ENCODE measurements around the gene TTLL3.
"Not testable (repeated sequence)": the region's sequence is repeated elsewhere in the genome, so short reads cannot be mapped to it uniquely, and the experiment has no call there.

Gene TTLL3

DNA sequence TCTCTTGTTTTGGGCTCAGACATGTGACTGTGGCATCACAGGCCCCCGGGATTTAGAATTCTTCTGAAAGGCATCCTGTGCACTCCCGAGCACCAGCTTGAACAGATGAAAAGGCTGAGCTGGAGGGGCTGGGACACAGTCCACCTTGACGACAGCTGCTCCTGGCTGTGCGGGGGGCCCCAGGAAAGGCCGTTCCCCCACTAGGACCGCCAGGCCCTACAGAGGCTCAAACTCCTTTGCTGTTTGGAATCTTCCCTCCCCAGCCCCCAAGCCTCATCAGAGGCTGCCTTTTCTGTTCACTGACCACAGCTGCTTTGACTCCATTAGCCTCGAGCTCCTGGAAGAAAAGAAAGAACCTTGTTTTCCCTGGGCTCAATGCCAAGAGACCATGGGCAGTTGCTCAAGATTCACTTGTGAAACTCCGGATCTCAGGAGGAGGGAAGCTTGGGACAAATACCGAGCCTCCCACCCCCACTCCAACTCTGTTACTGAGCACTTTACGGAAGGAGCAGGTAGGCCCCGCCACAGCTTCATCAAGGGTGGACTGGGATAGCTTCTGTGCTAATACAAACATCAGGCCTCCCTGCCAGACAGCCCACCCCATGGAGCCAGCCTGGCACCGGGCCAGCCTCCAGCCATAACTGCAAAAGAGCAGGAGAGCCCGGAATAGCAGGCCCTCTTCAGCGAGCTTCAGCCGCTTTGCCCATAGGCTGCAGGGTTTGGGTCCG lies 54.3 kb downstream of the TTLL3 start:
- Histone ChIP-seq H3K4me3 (ENCODE audit: low read length in 2 of 2) (no peak overlapping the region), H3K9ac (ENCODE audit: low read depth in 1 of 2, low read length in 2 of 2) (no peak overlapping the region), H3K36me3 (ENCODE audit: control insufficient read depth in 2 of 2, insufficient read depth in 2 of 2, low read length in 2 of 2) (no peaks in the 10 kb centered on the region), H3K9me3 (ENCODE audit: control insufficient read depth in 2 of 2, low read length in 2 of 2) (no peaks in the 10 kb centered on the region), H3K27ac (ENCODE audit: low read depth in 2 of 2, low read length in 2 of 2) (peak overlapping the region in 1 of 2 donors; percentile 23), H3K4me1 (ENCODE audit: control insufficient read depth in 2 of 2, insufficient read depth in 2 of 2, low read length in 2 of 2) (peaks cover 0 to 4% of the 10 kb centered on the region in 2 donors), H3K27me3 (ENCODE audit: control insufficient read depth in 2 of 2, insufficient read depth in 2 of 2, low read length in 2 of 2) (no peaks in the 10 kb centered on the region)

GRCh38 chr3:9865125-9865637 lies 55.1 kb downstream of the TTLL3 start:
- H3K4me1 ChIP-seq (ENCODE audit: control insufficient read depth in 2 of 2, insufficient read depth in 2 of 2, low read length in 2 of 2); H3K27me3 ChIP-seq (ENCODE audit: control insufficient read depth in 2 of 2, insufficient read depth in 2 of 2, low read length in 2 of 2); H3K9ac ChIP-seq (ENCODE audit: low read depth in 1 of 2, low read length in 2 of 2); H3K9me3 ChIP-seq (ENCODE audit: control insufficient read depth in 2 of 2, low read length in 2 of 2); H3K4me3 ChIP-seq (ENCODE audit: low read length in 2 of 2); H3K27ac ChIP-seq (ENCODE audit: low read depth in 2 of 2, low read length in 2 of 2); H3K36me3 ChIP-seq (ENCODE audit: control insufficient read depth in 2 of 2, insufficient read depth in 2 of 2, low read length in 2 of 2): not testable (repeated sequence)

- H3K4me1 ChIP-seq (ENCODE audit: control insufficient read depth in 2 of 2, insufficient read depth in 2 of 2, low read length in 2 of 2): peaks cover 0 to 4% of the 10 kb centered on the region in 2 donors
- H3K27me3 ChIP-seq (ENCODE audit: control insufficient read depth in 2 of 2, insufficient read depth in 2 of 2, low read length in 2 of 2): no peaks in the 10 kb centered on the region
- no peaks in the 10 kb centered on the region for H3K36me3 ChIP-seq (ENCODE audit: control insufficient read depth in 2 of 2, insufficient read depth in 2 of 2, low read length in 2 of 2)
- no peak overlapping the region for H3K27ac ChIP-seq (ENCODE audit: low read depth in 2 of 2, low read length in 2 of 2)
- H3K9me3 ChIP-seq (ENCODE audit: control insufficient read depth in 2 of 2, low read length in 2 of 2): no peaks in the 10 kb centered on the region
- no peak overlapping the region for H3K9ac ChIP-seq (ENCODE audit: low read depth in 1 of 2, low read length in 2 of 2)
- no peak overlapping the region for H3K4me3 ChIP-seq (ENCODE audit: low read length in 2 of 2)
Measured at GRCh38 chr3:9866639-9867038, 56.6 kb downstream of the TTLL3 start.

- Histone ChIP-seq H3K36me3 (ENCODE audit: control insufficient read depth in 2 of 2, insufficient read depth in 2 of 2, low read length in 2 of 2) (no peaks in the 10 kb centered on the region), H3K4me3 (ENCODE audit: low read length in 2 of 2) (no peak overlapping the region), H3K27ac (ENCODE audit: low read depth in 2 of 2, low read length in 2 of 2) (no peak overlapping the region), H3K9me3 (ENCODE audit: control insufficient read depth in 2 of 2, low read length in 2 of 2) (no peaks in the 10 kb centered on the region), H3K9ac (ENCODE audit: low read depth in 1 of 2, low read length in 2 of 2) (no peak overlapping the region), H3K4me1 (ENCODE audit: control insufficient read depth in 2 of 2, insufficient read depth in 2 of 2, low read length in 2 of 2) (peaks cover 0 to 4% of the 10 kb centered on the region in 2 donors), H3K27me3 (ENCODE audit: control insufficient read depth in 2 of 2, insufficient read depth in 2 of 2, low read length in 2 of 2) (no peaks in the 10 kb centered on the region)
Measured at GRCh38 chr3:9867106-9867505, 57.0 kb downstream of the TTLL3 start.

GRCh38 chr3:9869955-9870354 lies 59.9 kb downstream of the TTLL3 start:
- Histone ChIP-seq H3K9ac (ENCODE audit: low read depth in 1 of 2, low read length in 2 of 2) (no peak overlapping the region), H3K27ac (ENCODE audit: low read depth in 2 of 2, low read length in 2 of 2) (no peak overlapping the region), H3K9me3 (ENCODE audit: control insufficient read depth in 2 of 2, low read length in 2 of 2) (no peaks in the 10 kb centered on the region), H3K36me3 (ENCODE audit: control insufficient read depth in 2 of 2, insufficient read depth in 2 of 2, low read length in 2 of 2) (no peaks in the 10 kb centered on the region), H3K4me1 (ENCODE audit: control insufficient read depth in 2 of 2, insufficient read depth in 2 of 2, low read length in 2 of 2) (no peaks in the 10 kb centered on the region), H3K27me3 (ENCODE audit: control insufficient read depth in 2 of 2, insufficient read depth in 2 of 2, low read length in 2 of 2) (no peaks in the 10 kb centered on the region), H3K4me3 (ENCODE audit: low read length in 2 of 2) (no peak overlapping the region)

DNA sequence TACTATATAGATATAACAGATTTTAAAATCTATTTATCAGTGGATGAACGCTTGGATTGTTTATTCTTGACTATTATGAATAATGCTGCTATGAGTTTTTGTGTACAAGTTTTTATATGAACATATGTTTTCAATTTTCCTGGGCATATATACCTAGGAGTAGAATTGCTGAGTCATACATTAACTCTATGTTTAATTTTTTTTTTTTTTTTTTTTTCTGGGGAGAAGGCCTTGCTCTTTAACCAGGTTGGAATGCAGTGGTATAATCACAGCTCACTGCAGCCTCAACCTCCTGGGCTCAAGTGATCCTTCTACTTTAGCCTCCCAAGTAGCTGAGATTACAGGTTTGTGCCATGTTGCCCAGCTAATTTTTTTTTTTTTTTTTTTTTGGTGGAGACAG lies 60.9 kb downstream of the TTLL3 start:
- Histone ChIP-seq H3K9me3 (ENCODE audit: control insufficient read depth in 2 of 2, low read length in 2 of 2) (no peaks in the 10 kb centered on the region), H3K9ac (ENCODE audit: low read depth in 1 of 2, low read length in 2 of 2) (no peak overlapping the region), H3K36me3 (ENCODE audit: control insufficient read depth in 2 of 2, insufficient read depth in 2 of 2, low read length in 2 of 2) (no peaks in the 10 kb centered on the region), H3K27ac (ENCODE audit: low read depth in 2 of 2, low read length in 2 of 2) (no peak overlapping the region), H3K4me1 (ENCODE audit: control insufficient read depth in 2 of 2, insufficient read depth in 2 of 2, low read length in 2 of 2) (no peaks in the 10 kb centered on the region), H3K4me3 (ENCODE audit: low read length in 2 of 2) (no peak overlapping the region), H3K27me3 (ENCODE audit: control insufficient read depth in 2 of 2, insufficient read depth in 2 of 2, low read length in 2 of 2) (no peaks in the 10 kb centered on the region)

- H3K27me3 ChIP-seq (ENCODE audit: control insufficient read depth in 2 of 2, insufficient read depth in 2 of 2, low read length in 2 of 2); H3K4me1 ChIP-seq (ENCODE audit: control insufficient read depth in 2 of 2, insufficient read depth in 2 of 2, low read length in 2 of 2); H3K36me3 ChIP-seq (ENCODE audit: control insufficient read depth in 2 of 2, insufficient read depth in 2 of 2, low read length in 2 of 2); H3K4me3 ChIP-seq (ENCODE audit: low read length in 2 of 2); H3K9me3 ChIP-seq (ENCODE audit: control insufficient read depth in 2 of 2, low read length in 2 of 2); H3K9ac ChIP-seq (ENCODE audit: low read depth in 1 of 2, low read length in 2 of 2); H3K27ac ChIP-seq (ENCODE audit: low read depth in 2 of 2, low read length in 2 of 2): not testable (repeated sequence)
Measured at GRCh38 chr3:9872067-9872466, 62.0 kb downstream of the TTLL3 start.

GRCh38 chr3:9875448-9875847 lies 65.4 kb downstream of the TTLL3 start:
- Histone ChIP-seq H3K9ac (ENCODE audit: low read depth in 1 of 2, low read length in 2 of 2) (no peak overlapping the region), H3K27ac (ENCODE audit: low read depth in 2 of 2, low read length in 2 of 2) (no peak overlapping the region), H3K4me3 (ENCODE audit: low read length in 2 of 2) (no peak overlapping the region), H3K27me3 (ENCODE audit: control insufficient read depth in 2 of 2, insufficient read depth in 2 of 2, low read length in 2 of 2) (no peaks in the 10 kb centered on the region), H3K36me3 (ENCODE audit: control insufficient read depth in 2 of 2, insufficient read depth in 2 of 2, low read length in 2 of 2) (no peaks in the 10 kb centered on the region), H3K4me1 (ENCODE audit: control insufficient read depth in 2 of 2, insufficient read depth in 2 of 2, low read length in 2 of 2) (peaks cover 0 to 11% of the 10 kb centered on the region in 2 donors), H3K9me3 (ENCODE audit: control insufficient read depth in 2 of 2, low read length in 2 of 2) (no peaks in the 10 kb centered on the region)

- H3K27ac ChIP-seq (ENCODE audit: low read depth in 2 of 2, low read length in 2 of 2); H3K9me3 ChIP-seq (ENCODE audit: control insufficient read depth in 2 of 2, low read length in 2 of 2); H3K27me3 ChIP-seq (ENCODE audit: control insufficient read depth in 2 of 2, insufficient read depth in 2 of 2, low read length in 2 of 2); H3K9ac ChIP-seq (ENCODE audit: low read depth in 1 of 2, low read length in 2 of 2); H3K4me3 ChIP-seq (ENCODE audit: low read length in 2 of 2); H3K36me3 ChIP-seq (ENCODE audit: control insufficient read depth in 2 of 2, insufficient read depth in 2 of 2, low read length in 2 of 2): not testable (repeated sequence)
- peaks cover 0 to 11% of the 10 kb centered on the region in 2 donors for H3K4me1 ChIP-seq (ENCODE audit: control insufficient read depth in 2 of 2, insufficient read depth in 2 of 2, low read length in 2 of 2)
Measured at GRCh38 chr3:9876255-9876654, 66.2 kb downstream of the TTLL3 start.

DNA sequence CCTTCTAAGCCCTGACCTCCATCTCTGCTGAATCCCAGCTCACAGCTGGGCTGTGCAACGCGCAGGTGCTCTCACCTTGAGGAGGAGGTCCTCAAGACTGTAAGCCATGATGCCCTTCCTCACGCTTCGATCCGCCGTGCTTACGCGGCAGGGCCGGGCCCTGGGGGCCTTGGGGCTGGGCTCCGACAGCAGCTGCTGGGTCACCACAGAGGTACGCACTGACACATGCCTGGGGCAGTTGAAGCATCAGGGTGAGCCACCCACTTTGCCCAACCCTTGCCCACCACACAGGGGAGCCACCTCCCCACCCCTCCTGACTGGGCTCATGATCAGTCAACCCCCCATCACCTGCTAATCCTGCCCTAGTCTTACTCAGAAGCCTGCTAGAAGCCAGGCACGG lies 66.9 kb downstream of the TTLL3 start:
- Histone ChIP-seq H3K36me3 (ENCODE audit: control insufficient read depth in 2 of 2, insufficient read depth in 2 of 2, low read length in 2 of 2) (no peaks in the 10 kb centered on the region), H3K4me3 (ENCODE audit: low read length in 2 of 2) (no peak overlapping the region), H3K27ac (ENCODE audit: low read depth in 2 of 2, low read length in 2 of 2) (no peak overlapping the region), H3K4me1 (ENCODE audit: control insufficient read depth in 2 of 2, insufficient read depth in 2 of 2, low read length in 2 of 2) (peaks cover 0 to 11% of the 10 kb centered on the region in 2 donors), H3K9me3 (ENCODE audit: control insufficient read depth in 2 of 2, low read length in 2 of 2) (no peaks in the 10 kb centered on the region), H3K9ac (ENCODE audit: low read depth in 1 of 2, low read length in 2 of 2) (no peak overlapping the region), H3K27me3 (ENCODE audit: control insufficient read depth in 2 of 2, insufficient read depth in 2 of 2, low read length in 2 of 2) (no peaks in the 10 kb centered on the region)

Measured in mucosa of rectum (tissue), 2 donors.